SK-N-SH (cell line): ENCODE data around the gene LMX1A. TPM values are rescaled to one million over a fixed set of nuclear protein-coding genes. Genes with fewer than 3 reads are reported as not detected.

Experiments
- CTCF ChIA-PET: fragments of 300-600, 350-600 bp; formaldehyde crosslinking; extraction: SDS; loops from one replicate; lab custom pipeline; 2021; lab: Yijun Ruan, JAX
- POLR2A ChIA-PET: fragments of 350-600 bp; sonication (Branson Sonifier 250); formaldehyde crosslinking; extraction: SDS; loops from one replicate; lab custom pipeline; 2020; ENCODE audit warnings: antibody characterized with exemption, inconsistent platforms; lab: Yijun Ruan, JAX
- DNase-seq: peaks from one replicate; pipeline ENCODE4 v3.0.0; 2012
- H2AFZ ChIP-seq: fragments of 200-600 bp; sonication (generic); 2 replicates; pipeline ENCODE4 v1.8.1; 2016; ENCODE audit warnings: antibody characterized with exemption, mild to moderate bottlenecking, low read depth
- H3F3A ChIP-seq: fragments of 200-600 bp; sonication (generic); replicated peaks from 2 replicates; pipeline ENCODE3; 2016; ENCODE audit warnings: antibody characterized with exemption, mild to moderate bottlenecking; ENCODE audit not compliant: insufficient read depth
- H3K27ac ChIP-seq, 2 experiments: fragments of 200-500 bp in 1 of 2; fragments of 200-600 bp in 1 of 2; sonication (Bioruptor generic) in 1 of 2; sonication (generic), shearing (Covaris generic) in 1 of 2; 2 replicates each; pipeline versions ENCODE4 v1.5.1 to v1.6.1; 2014 to 2016; ENCODE audit warnings: low read depth in 2 of 2, inconsistent platforms in 1 of 2, low read length in 1 of 2, mild to moderate bottlenecking in 1 of 2, mixed read lengths in 1 of 2
- H3K27me3 ChIP-seq: fragments of 200-600 bp; sonication (generic), shearing (Covaris generic); 2 replicates; pipeline ENCODE4 v1.6.1; 2016; ENCODE audit warnings: mixed run types; ENCODE audit not compliant: insufficient read depth
- H3K36me3 ChIP-seq, 2 experiments: fragments of 200-500 bp in 1 of 2; fragments of 200-600 bp in 1 of 2; sonication (Bioruptor generic) in 1 of 2; sonication (generic) in 1 of 2; replicated peaks in 1 of 2; 2 replicates each; pipeline versions ENCODE3 to v1.5.1; 2014 to 2016; ENCODE audit warnings: low read length in 1 of 2, mild to moderate bottlenecking in 1 of 2; ENCODE audit not compliant: insufficient read depth in 2 of 2, control insufficient read depth in 1 of 2
- H3K4me1 ChIP-seq, 2 experiments: fragments of 200-500 bp in 1 of 2; fragments of 200-600 bp in 1 of 2; sonication (Bioruptor generic) in 1 of 2; sonication (generic), shearing (Covaris generic) in 1 of 2; 2 replicates each; pipeline versions ENCODE4 v1.5.1 to v1.6.1; 2014 to 2016; ENCODE audit warnings: low read depth in 1 of 2, low read length in 1 of 2, mixed run types in 1 of 2; ENCODE audit not compliant: insufficient read depth in 2 of 2, control insufficient read depth in 1 of 2
- H3K4me2 ChIP-seq: fragments of 200-600 bp; sonication (generic), shearing (Covaris generic); 2 replicates; pipeline ENCODE4 v1.6.1; 2017; ENCODE audit warnings: mixed run types
- H3K4me3 ChIP-seq, 2 experiments: fragments of 200-500 bp in 1 of 2; fragments of 200-600 bp in 1 of 2; sonication (Bioruptor generic) in 1 of 2; sonication (generic), shearing (Covaris generic) in 1 of 2; 2 replicates each; pipeline versions ENCODE4 v1.5.1 to v1.8.1; 2014 to 2016; ENCODE audit warnings: low read depth in 2 of 2, inconsistent platforms in 1 of 2, low read length in 1 of 2, mild to moderate bottlenecking in 1 of 2, mixed read lengths in 1 of 2, moderate library complexity in 1 of 2
- H3K79me2 ChIP-seq: fragments of 200-600 bp; sonication (generic); 2 replicates; pipeline ENCODE4 v1.8.1; 2017; ENCODE audit warnings: mild to moderate bottlenecking; ENCODE audit not compliant: insufficient read depth
- H3K9ac ChIP-seq: fragments of 200-600 bp; sonication (generic); 2 replicates; pipeline ENCODE4 v1.6.1; 2017; ENCODE audit warnings: mixed run types
- H3K9me2 ChIP-seq: fragments of 200-600 bp; sonication (generic); 2 replicates; pipeline ENCODE4 v1.6.1; 2017; ENCODE audit warnings: mixed run types
- H3K9me3 ChIP-seq: fragments of 200-600 bp; sonication (generic); 2 replicates; pipeline ENCODE4 v1.6.1; 2017; ENCODE audit warnings: mixed run types, mild to moderate bottlenecking, moderate library complexity
- H4K20me1 ChIP-seq: fragments of 200-600 bp; sonication (generic); 2 replicates; pipeline ENCODE4 v1.6.1; 2017; ENCODE audit warnings: mild to moderate bottlenecking, mixed run types; ENCODE audit not compliant: insufficient read depth
- EP300 ChIP-seq, 2 experiments: IDR thresholded peaks; 2 replicates each; pipeline versions ENCODE4 v1.4.0 to v1.6.1; 2012; ENCODE audit warnings: borderline replicate concordance in 1 of 2, low read depth in 1 of 2, low read length in 1 of 2
- EZH2phosphoT487 ChIP-seq: fragments of 200-600 bp; sonication (generic); IDR thresholded peaks from 2 replicates; pipeline ENCODE4 v1.6.1; 2017; ENCODE audit warnings: low read depth, mixed run types, mild to moderate bottlenecking, antibody characterized with exemption, moderate library complexity, borderline replicate concordance
- FOXJ3 ChIP-seq: sonication (generic); formaldehyde crosslinking; IDR thresholded peaks from 2 replicates; pipeline ENCODE4 v1.5.1; 2020; ENCODE audit warnings: mild to moderate bottlenecking, missing genetic modification reagents
- FOXM1 ChIP-seq: IDR thresholded peaks from 2 replicates; pipeline ENCODE4 v1.4.0; 2012; ENCODE audit warnings: low read depth, mild to moderate bottlenecking
- GABPA ChIP-seq: IDR thresholded peaks from 2 replicates; pipeline ENCODE4 v1.4.0; 2012; ENCODE audit warnings: low read depth, mild to moderate bottlenecking
- GATA2 ChIP-seq: sonication (generic); formaldehyde crosslinking; IDR thresholded peaks from 2 replicates; pipeline ENCODE4 v1.5.0; 2020; ENCODE audit warnings: mild to moderate bottlenecking, missing genetic modification reagents
- JUND ChIP-seq: IDR thresholded peaks from 2 replicates; pipeline ENCODE4 v1.4.0; 2012
- MEF2A ChIP-seq: IDR thresholded peaks from 2 replicates; pipeline ENCODE4 v1.4.0; 2012; ENCODE audit warnings: low read depth, borderline replicate concordance
- MXI1 ChIP-seq: IDR thresholded peaks from 2 replicates; pipeline ENCODE4 v1.6.1; 2012; ENCODE audit warnings: mild to moderate bottlenecking, low read depth, low read length, improper control_type of control experiment
- NRF1 ChIP-seq: IDR thresholded peaks from 2 replicates; pipeline ENCODE4 v1.6.1; 2012; ENCODE audit warnings: low read depth, mild to moderate bottlenecking, low read length
- RFX5 ChIP-seq: IDR thresholded peaks from 2 replicates; pipeline ENCODE4 v1.6.1; 2012; ENCODE audit warnings: mild to moderate bottlenecking, improper control_type of control experiment, low read length
- SIN3A ChIP-seq: IDR thresholded peaks from 2 replicates; pipeline ENCODE4 v1.6.1; 2012; ENCODE audit warnings: low read depth, mild to moderate bottlenecking, low read length, moderate library complexity, borderline replicate concordance
- SMC3 ChIP-seq: IDR thresholded peaks from 2 replicates; pipeline ENCODE4 v1.6.1; 2012; ENCODE audit warnings: low read depth, low read length, improper control_type of control experiment
- USF1 ChIP-seq: IDR thresholded peaks from 2 replicates; pipeline ENCODE4 v1.4.0; 2012; ENCODE audit warnings: low read depth, borderline replicate concordance
- YY1 ChIP-seq: IDR thresholded peaks from 2 replicates; pipeline ENCODE4 v1.4.0; 2012; ENCODE audit warnings: low read depth, mild to moderate bottlenecking
- WGBS: methylation state at CpG from one replicate; pipeline ENCODE4 v1.1.6; 2017; ENCODE audit warnings: low lambda C conversion rate; 5-methylcytosine and 5-hydroxymethylcytosine counted together
- polyA plus RNA-seq, 3 experiments: library from polyadenylated mRNA; depleted of rRNA; stranded (reverse); fragments of >200 nt; gene quantifications; 2 replicates each; pipeline ENCODE4 v1.2.3, GENCODE V29; 2012
- TF ChIP-seq, protein P1 (sequence below): IDR thresholded peaks from 2 replicates; pipeline ENCODE4 v1.4.0; 2012; ENCODE audit warnings: low read depth
- TF ChIP-seq, protein P2 (sequence below): fragments of 150-350 bp; IDR thresholded peaks from 2 replicates; pipeline ENCODE4 v1.6.1; 2017; ENCODE audit warnings: antibody characterized with exemption, low read length, low read depth, borderline replicate concordance
- TF ChIP-seq, protein P3 (sequence below): IDR thresholded peaks from 2 replicates; pipeline ENCODE4 v1.6.1; 2012; ENCODE audit warnings: mild to moderate bottlenecking, low read depth, low read length, moderate library complexity

Gene LMX1A
- polyA plus RNA-seq, 1 of the 3 experiments (the other 2 are of a cell fraction) = not detected

GRCh38 chr1:165240492-165240891, 116.0 kb downstream of the LMX1A start:
- Histone ChIP-seq H4K20me1 (no peaks in the 10 kb centered on the region), H3K9ac (no peak overlapping the region), H3K4me1 (no peaks in the 10 kb centered on the region; a peak in 1 of 4 replicates), H3K79me2 (no peaks in the 10 kb centered on the region), H3K9me3 (no peaks in the 10 kb centered on the region), H3K27me3 (peaks cover 9% of the 10 kb centered on the region; the same call in 1 of the 2 replicates), H2AFZ (no peak overlapping the region), H3K9me2 (no peaks in the 10 kb centered on the region), H3F3A (no peaks in the 10 kb centered on the region), H3K4me2 (no peak overlapping the region), H3K27ac (no peak overlapping the region), H3K4me3 (no peak overlapping the region), H3K36me3 (no peaks in the 10 kb centered on the region)
- ChIA-PET POLR2A (no interaction called here), CTCF (interaction anchor here (1.2 kb wide), 1 partner anchor 17 kb away, joined by 5 read pairs; no protein-coding TSS in a partner anchor)
- 7% methylated on average over 4 of the region's 4 CpGs for WGBS
- DNase-seq = no peak
- TF ChIP-seq EP300 (IDR thresholded peaks at IDR 0.05; ENCODE audit: borderline replicate concordance in 1 of 2, low read depth in 1 of 2, low read length in 1 of 2) = no peak
- TF ChIP-seq SIN3A = no peak
- no peak for TF ChIP-seq GATA2 (CRISPR knock-in tag)
- TF ChIP-seq, protein P1, sequence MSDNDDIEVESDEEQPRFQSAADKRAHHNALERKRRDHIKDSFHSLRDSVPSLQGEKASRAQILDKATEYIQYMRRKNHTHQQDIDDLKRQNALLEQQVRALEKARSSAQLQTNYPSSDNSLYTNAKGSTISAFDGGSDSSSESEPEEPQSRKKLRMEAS = no peak
- no peak for TF ChIP-seq NRF1
- no peak for TF ChIP-seq GABPA
- TF ChIP-seq, protein P2, sequence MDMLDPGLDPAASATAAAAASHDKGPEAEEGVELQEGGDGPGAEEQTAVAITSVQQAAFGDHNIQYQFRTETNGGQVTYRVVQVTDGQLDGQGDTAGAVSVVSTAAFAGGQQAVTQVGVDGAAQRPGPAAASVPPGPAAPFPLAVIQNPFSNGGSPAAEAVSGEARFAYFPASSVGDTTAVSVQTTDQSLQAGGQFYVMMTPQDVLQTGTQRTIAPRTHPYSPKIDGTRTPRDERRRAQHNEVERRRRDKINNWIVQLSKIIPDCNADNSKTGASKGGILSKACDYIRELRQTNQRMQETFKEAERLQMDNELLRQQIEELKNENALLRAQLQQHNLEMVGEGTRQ = no peak
- no peak for TF ChIP-seq SMC3
- no peak for TF ChIP-seq EZH2phosphoT487

DNA sequence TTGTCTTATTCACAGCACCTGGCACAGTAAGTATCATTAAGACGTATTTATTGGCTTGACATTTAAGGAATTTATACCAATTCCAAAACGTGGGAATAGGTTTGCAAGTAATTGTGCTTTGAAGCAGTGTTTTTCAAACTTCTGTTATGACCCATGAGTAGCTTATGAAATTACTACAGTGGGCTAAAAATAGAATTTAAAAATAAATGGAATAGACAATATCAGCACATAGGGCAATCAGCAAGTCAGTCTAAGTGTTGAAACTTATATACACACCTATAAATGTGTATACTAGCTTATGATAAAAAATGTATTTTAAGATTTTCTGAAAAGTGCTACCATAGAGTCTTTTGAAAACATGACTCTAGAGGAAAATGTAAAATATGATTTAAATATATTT, 116.6 kb downstream of the LMX1A start:
- no peak overlapping the region for H3K4me2 ChIP-seq
- H3K79me2 ChIP-seq = no peaks in the 10 kb centered on the region
- no peaks in the 10 kb centered on the region for H3K9me3 ChIP-seq
- DNase-seq = no peak
- H3K9me2 ChIP-seq = no peaks in the 10 kb centered on the region
- no peak overlapping the region for H3K9ac ChIP-seq
- 2% methylated on average over 2 of the region's 2 CpGs for WGBS
- H4K20me1 ChIP-seq = no peaks in the 10 kb centered on the region
- no peaks in the 10 kb centered on the region; a peak in 1 of 4 replicates for H3K4me1 ChIP-seq
- no peak overlapping the region for H3K27ac ChIP-seq
- no peak overlapping the region for H2AFZ ChIP-seq
- TF ChIP-seq FOXJ3 (CRISPR knock-in tag) (no peak), NRF1 (no peak), RFX5 (no peak), YY1 (no peak), JUND (no peak), MEF2A (no peak), USF1 (no peak), GATA2 (CRISPR knock-in tag) (no peak), MXI1 (no peak), SIN3A (no peak), FOXM1 (no peak), EP300 (IDR thresholded peaks at IDR 0.05; ENCODE audit: borderline replicate concordance in 1 of 2, low read depth in 1 of 2, low read length in 1 of 2) (no peak)
- TF ChIP-seq, protein P1 = no peak
- TF ChIP-seq, protein P2 = no peak
- TF ChIP-seq, protein P3, sequence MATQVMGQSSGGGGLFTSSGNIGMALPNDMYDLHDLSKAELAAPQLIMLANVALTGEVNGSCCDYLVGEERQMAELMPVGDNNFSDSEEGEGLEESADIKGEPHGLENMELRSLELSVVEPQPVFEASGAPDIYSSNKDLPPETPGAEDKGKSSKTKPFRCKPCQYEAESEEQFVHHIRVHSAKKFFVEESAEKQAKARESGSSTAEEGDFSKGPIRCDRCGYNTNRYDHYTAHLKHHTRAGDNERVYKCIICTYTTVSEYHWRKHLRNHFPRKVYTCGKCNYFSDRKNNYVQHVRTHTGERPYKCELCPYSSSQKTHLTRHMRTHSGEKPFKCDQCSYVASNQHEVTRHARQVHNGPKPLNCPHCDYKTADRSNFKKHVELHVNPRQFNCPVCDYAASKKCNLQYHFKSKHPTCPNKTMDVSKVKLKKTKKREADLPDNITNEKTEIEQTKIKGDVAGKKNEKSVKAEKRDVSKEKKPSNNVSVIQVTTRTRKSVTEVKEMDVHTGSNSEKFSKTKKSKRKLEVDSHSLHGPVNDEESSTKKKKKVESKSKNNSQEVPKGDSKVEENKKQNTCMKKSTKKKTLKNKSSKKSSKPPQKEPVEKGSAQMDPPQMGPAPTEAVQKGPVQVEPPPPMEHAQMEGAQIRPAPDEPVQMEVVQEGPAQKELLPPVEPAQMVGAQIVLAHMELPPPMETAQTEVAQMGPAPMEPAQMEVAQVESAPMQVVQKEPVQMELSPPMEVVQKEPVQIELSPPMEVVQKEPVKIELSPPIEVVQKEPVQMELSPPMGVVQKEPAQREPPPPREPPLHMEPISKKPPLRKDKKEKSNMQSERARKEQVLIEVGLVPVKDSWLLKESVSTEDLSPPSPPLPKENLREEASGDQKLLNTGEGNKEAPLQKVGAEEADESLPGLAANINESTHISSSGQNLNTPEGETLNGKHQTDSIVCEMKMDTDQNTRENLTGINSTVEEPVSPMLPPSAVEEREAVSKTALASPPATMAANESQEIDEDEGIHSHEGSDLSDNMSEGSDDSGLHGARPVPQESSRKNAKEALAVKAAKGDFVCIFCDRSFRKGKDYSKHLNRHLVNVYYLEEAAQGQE = no peak
- H3F3A ChIP-seq = no peaks in the 10 kb centered on the region
- peaks cover 15% of the 10 kb centered on the region; the same call in 1 of the 2 replicates for H3K27me3 ChIP-seq
- ChIA-PET CTCF (no interaction called here), POLR2A (no interaction called here)
- no peaks in the 10 kb centered on the region for H3K36me3 ChIP-seq
- H3K4me3 ChIP-seq = no peak overlapping the region
